ENCODE measurements around the gene ITSN2.

GRCh38 chr2:24272161-24272802 is 88.1 kb downstream of the ITSN2 start:
- TF ChIP-seq GATA3 (IDR thresholded peaks at IDR 0.05; ENCODE audit: low read depth, low read length) (no peak), GATA2 (IDR thresholded peaks at IDR 0.05; ENCODE audit: low read depth, low read length) (no peak)
